MM.1S (cell line): Measurements from ENCODE around the gene ZFR2.

Experiments used
- DNase-seq: peaks from one replicate; pipeline ENCODE4 v3.0.0-alpha.2; 2015
- H2AFZ ChIP-seq: fragments of 300-600 bp; sonication (generic); 2 replicates; pipeline ENCODE4 v1.6.0; 2016; ENCODE audit warnings: antibody characterized with exemption, low read length
- H3F3A ChIP-seq: fragments of 300-600 bp; sonication (generic); 2 replicates; pipeline ENCODE4 v1.6.1; 2016; ENCODE audit warnings: mild to moderate bottlenecking, antibody characterized with exemption, low read length, moderate library complexity, mixed read lengths; ENCODE audit not compliant: insufficient read depth
- H3K27ac ChIP-seq: fragments of 300-600 bp; sonication (generic); 2 replicates; pipeline ENCODE4 v1.5.1; 2016; ENCODE audit warnings: mild to moderate bottlenecking, low read length
- H3K27me3 ChIP-seq: fragments of 300-600 bp; sonication (generic); replicated peaks from 2 replicates; pipeline ENCODE4 v1.6.0; 2016; ENCODE audit warnings: low read length; ENCODE audit not compliant: insufficient read depth
- H3K36me3 ChIP-seq: fragments of 300-600 bp; sonication (generic); replicated peaks from 2 replicates; pipeline ENCODE4 v1.6.1; 2016; ENCODE audit warnings: mild to moderate bottlenecking, low read length, mixed read lengths; ENCODE audit not compliant: insufficient read depth
- H3K4me1 ChIP-seq: fragments of 300-600 bp; sonication (generic); 2 replicates; pipeline ENCODE4 v1.6.1; 2016; ENCODE audit warnings: low read length, mixed read lengths
- H3K4me2 ChIP-seq: fragments of 300-600 bp; sonication (generic); 2 replicates; pipeline ENCODE4 v1.6.0; 2016; ENCODE audit warnings: low read depth, low read length
- H3K4me3 ChIP-seq: fragments of 300-600 bp; sonication (generic); 2 replicates; pipeline ENCODE4 v1.5.1; 2016; ENCODE audit warnings: low read length, mixed read lengths
- H3K79me2 ChIP-seq: fragments of 300-600 bp; sonication (generic); 2 replicates; pipeline ENCODE4 v1.6.1; 2016; ENCODE audit warnings: mixed run types, low read length, mixed read lengths
- H3K9ac ChIP-seq: fragments of 300-600 bp; sonication (generic); 2 replicates; pipeline ENCODE4 v1.6.1; 2016; ENCODE audit warnings: low read length, mixed read lengths
- H3K9me2 ChIP-seq: fragments of 300-600 bp; sonication (generic); replicated peaks from 2 replicates; pipeline ENCODE4 v1.6.1; 2016; ENCODE audit warnings: mild to moderate bottlenecking, low read length, mixed read lengths; ENCODE audit not compliant: insufficient read depth
- H3K9me3 ChIP-seq: fragments of 300-600 bp; sonication (generic); replicated peaks from 2 replicates; pipeline ENCODE4 v1.6.1; 2016; ENCODE audit warnings: mild to moderate bottlenecking, low read length, mixed read lengths; ENCODE audit not compliant: insufficient read depth
- H4K20me1 ChIP-seq: fragments of 300-600 bp; sonication (generic); 2 replicates; pipeline ENCODE4 v1.6.1; 2016; ENCODE audit warnings: mild to moderate bottlenecking, low read length, moderate library complexity, mixed read lengths; ENCODE audit not compliant: insufficient read depth
- EZH2 ChIP-seq: fragments of 300-600 bp; sonication (generic); optimal IDR thresholded peaks from 2 replicates; pipeline ENCODE3; 2017; ENCODE audit warnings: low read depth, mild to moderate bottlenecking, antibody characterized with exemption, low read length, mixed read lengths
- EZH2phosphoT487 ChIP-seq: fragments of 300-600 bp; sonication (generic); IDR thresholded peaks from 2 replicates; pipeline ENCODE4 v1.6.1; 2018; ENCODE audit warnings: antibody characterized with exemption, low read length
- TF ChIP-seq, protein P1 (sequence below): fragments of 300-600 bp; sonication (generic); IDR thresholded peaks from 2 replicates; pipeline ENCODE4 v1.5.1; 2016; ENCODE audit warnings: antibody characterized with exemption, low read length, mixed read lengths

ZFR2 gene

DNA sequence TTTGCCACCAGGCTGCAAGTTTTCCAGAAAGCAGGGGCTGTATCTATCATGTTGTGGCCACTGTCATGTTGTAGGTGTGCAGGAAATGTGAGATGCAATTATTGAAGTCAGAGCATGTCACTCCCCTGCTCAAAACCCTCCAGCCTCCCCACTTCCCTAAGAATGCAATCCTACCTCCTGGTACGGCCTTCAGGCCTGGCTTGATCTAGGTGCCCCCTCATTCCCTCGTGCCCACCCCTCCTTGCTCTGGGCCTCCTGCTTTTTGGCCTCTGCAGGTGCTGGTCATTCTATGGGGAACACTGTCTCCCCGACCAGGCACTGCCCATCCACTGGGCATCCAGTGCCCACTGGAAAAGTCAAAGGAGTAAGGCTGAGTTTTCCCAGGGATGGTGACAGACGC is 54.2 kb downstream of the ZFR2 start:
- no peaks in the 10 kb centered on the region for H3F3A ChIP-seq
- no peak overlapping the region for H3K4me3 ChIP-seq
- no peaks in the 10 kb centered on the region for H3K9me2 ChIP-seq
- no peak overlapping the region for H3K9ac ChIP-seq
- TF ChIP-seq EZH2: no peak
- TF ChIP-seq EZH2phosphoT487: no peak
- TF ChIP-seq, protein P1, sequence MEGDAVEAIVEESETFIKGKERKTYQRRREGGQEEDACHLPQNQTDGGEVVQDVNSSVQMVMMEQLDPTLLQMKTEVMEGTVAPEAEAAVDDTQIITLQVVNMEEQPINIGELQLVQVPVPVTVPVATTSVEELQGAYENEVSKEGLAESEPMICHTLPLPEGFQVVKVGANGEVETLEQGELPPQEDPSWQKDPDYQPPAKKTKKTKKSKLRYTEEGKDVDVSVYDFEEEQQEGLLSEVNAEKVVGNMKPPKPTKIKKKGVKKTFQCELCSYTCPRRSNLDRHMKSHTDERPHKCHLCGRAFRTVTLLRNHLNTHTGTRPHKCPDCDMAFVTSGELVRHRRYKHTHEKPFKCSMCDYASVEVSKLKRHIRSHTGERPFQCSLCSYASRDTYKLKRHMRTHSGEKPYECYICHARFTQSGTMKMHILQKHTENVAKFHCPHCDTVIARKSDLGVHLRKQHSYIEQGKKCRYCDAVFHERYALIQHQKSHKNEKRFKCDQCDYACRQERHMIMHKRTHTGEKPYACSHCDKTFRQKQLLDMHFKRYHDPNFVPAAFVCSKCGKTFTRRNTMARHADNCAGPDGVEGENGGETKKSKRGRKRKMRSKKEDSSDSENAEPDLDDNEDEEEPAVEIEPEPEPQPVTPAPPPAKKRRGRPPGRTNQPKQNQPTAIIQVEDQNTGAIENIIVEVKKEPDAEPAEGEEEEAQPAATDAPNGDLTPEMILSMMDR: no peak
- no peak overlapping the region for H3K4me2 ChIP-seq
- no peaks in the 10 kb centered on the region for H3K4me1 ChIP-seq
- H3K36me3 ChIP-seq: no peaks in the 10 kb centered on the region
- H2AFZ ChIP-seq: no peak overlapping the region
- no peak for DNase-seq
- H4K20me1 ChIP-seq: no peaks in the 10 kb centered on the region
- no peaks in the 10 kb centered on the region for H3K79me2 ChIP-seq
- peaks cover 97% of the 10 kb centered on the region for H3K27me3 ChIP-seq
- no peak overlapping the region for H3K27ac ChIP-seq
- no peaks in the 10 kb centered on the region for H3K9me3 ChIP-seq

DNA sequence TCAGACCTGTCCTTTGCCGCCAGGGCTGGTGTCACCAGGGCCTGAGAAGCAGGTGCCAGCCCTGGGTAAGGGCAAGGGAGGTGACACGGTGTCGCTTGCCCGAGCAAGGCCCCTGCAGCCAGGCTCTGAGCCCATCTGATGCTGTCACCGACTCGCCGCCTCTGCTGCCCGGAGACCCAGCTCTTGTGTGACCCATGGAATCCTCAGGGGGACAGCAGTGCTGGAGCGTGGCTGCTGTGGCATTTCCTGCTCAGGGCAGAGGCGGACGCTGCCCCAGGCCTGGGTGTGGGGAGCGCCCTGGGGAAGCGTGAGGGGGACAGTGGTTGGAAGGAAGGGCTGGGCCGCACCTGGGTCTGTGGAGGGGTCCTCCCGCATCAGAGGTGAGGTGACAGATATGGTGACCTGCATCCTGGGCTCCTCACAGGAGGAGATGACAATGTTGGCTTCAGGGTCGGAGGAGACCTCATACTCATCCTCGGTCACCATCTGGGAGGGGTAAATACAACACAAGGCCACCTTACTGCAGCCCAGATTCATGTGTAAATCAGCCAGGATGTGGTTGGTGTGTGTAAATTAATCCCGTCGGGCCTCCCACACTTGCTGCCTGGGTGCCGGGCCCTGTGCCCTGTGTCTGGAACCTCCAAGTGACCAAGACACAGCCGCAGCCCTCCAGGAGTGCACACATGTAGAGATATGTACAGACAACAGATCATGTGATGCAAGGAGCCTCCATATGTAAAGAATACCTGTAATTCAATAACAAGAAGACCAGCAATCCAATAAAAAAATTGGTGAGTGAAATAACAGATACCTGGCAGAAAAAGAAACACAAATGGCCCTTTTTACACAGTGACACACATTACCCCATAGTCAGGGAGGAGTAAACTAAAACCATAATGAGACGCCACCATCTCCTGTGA is 55.1 kb downstream of the ZFR2 start:
- Histone ChIP-seq H3K9me2 (no peaks in the 10 kb centered on the region), H3K4me1 (no peaks in the 10 kb centered on the region), H3K27ac (no peak overlapping the region), H3K9ac (no peak overlapping the region), H3K9me3 (no peaks in the 10 kb centered on the region), H3K4me3 (no peak overlapping the region), H3K79me2 (no peaks in the 10 kb centered on the region), H3F3A (no peaks in the 10 kb centered on the region), H3K36me3 (no peaks in the 10 kb centered on the region), H2AFZ (no peak overlapping the region), H4K20me1 (no peaks in the 10 kb centered on the region), H3K27me3 (peaks cover 96% of the 10 kb centered on the region), H3K4me2 (no peak overlapping the region)
- DNase-seq: no peak
- TF ChIP-seq EZH2 (no peak), EZH2phosphoT487 (no peak)
- TF ChIP-seq, protein P1: no peak

DNA sequence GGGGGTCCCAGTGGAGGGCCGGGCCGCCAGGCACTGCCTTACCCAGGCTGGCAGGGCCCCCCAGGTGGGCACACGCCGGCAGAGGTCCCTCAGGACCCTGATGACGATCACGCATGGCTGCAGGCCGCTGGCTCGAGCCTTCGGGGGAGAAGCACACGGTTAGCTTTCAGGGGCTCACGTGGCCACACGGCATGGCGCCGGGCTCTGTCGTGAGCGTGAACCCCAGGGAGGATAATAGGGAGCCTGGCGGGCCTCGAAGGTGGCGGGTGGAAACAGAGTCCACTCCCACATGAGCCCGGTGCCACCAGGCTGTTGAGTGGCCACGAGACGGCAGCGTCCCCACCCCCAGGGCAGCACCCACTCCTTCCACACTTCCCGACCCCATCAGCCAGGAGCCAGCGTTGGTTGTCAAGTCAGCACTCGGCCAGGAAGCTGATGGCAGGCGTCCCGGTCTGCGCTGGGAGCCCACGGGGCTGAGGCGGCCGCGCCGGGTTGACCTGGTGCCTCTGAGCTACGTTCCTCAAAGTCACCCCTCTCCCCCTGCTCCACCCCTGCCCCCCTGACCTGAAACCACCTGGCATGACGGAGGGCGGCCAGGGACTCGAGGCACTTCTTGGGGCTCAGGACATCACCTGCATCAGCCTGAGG is 58.0 kb downstream of the ZFR2 start:
- no peaks in the 10 kb centered on the region for H3K9me2 ChIP-seq
- H3K27me3 ChIP-seq: peaks cover 95% of the 10 kb centered on the region
- no peak overlapping the region for H3K9ac ChIP-seq
- H4K20me1 ChIP-seq: no peaks in the 10 kb centered on the region
- H3F3A ChIP-seq: no peaks in the 10 kb centered on the region
- H3K9me3 ChIP-seq: no peaks in the 10 kb centered on the region
- no peak overlapping the region for H2AFZ ChIP-seq
- no peak for DNase-seq
- H3K79me2 ChIP-seq: no peaks in the 10 kb centered on the region
- H3K4me3 ChIP-seq: no peak overlapping the region
- no peaks in the 10 kb centered on the region for H3K4me1 ChIP-seq
- no peaks in the 10 kb centered on the region for H3K36me3 ChIP-seq
- no peak overlapping the region for H3K27ac ChIP-seq
- TF ChIP-seq EZH2: peak; percentile 56
- peak; percentile 22; the same call in 1 of the 2 replicates for TF ChIP-seq EZH2phosphoT487
- TF ChIP-seq, protein P1: no peak
- no peak overlapping the region for H3K4me2 ChIP-seq
